Colonic mucosa (tissue), 4 donors: Measurements from ENCODE around the gene MYO1H. TPM values are rescaled to one million over a fixed set of nuclear protein-coding genes. Genes with fewer than 3 reads are reported as not detected.

Experiments
- DNase-seq: peaks from one replicate; pipeline ENCODE4 v3.0.0-alpha.2; 2020
- H3K27ac ChIP-seq: fragments of 200-600 bp; one replicate; pipeline ENCODE4 v1.8.0; 2021
- H3K27me3 ChIP-seq: fragments of 200-600 bp; one replicate; pipeline ENCODE4 v1.8.0; 2021
- H3K36me3 ChIP-seq: fragments of 200-600 bp; one replicate; pipeline ENCODE4 v1.8.0; 2021
- H3K4me1 ChIP-seq: fragments of 200-600 bp; one replicate; pipeline ENCODE4 v1.8.0; 2021; ENCODE audit warnings: mild to moderate bottlenecking
- H3K4me3 ChIP-seq: fragments of 200-600 bp; one replicate; pipeline ENCODE4 v1.8.0; 2021
- H3K9ac ChIP-seq, 2 donors: one replicate each; pipeline ENCODE4 v1.7.0; 2013; ENCODE audit warnings: control low read depth in 2 of 2, low read depth in 2 of 2, low read length in 2 of 2
- H3K9me3 ChIP-seq: fragments of 200-600 bp; one replicate; pipeline ENCODE4 v1.8.0; 2021
- CTCF ChIP-seq: fragments of 200-600 bp; IDR thresholded peaks from one replicate; pipeline ENCODE4 v1.8.0; 2022; ENCODE audit warnings: antibody characterized with exemption, mild to moderate bottlenecking
- intact Hi-C: fragments of 100-400 bp; cut with DNase I; formaldehyde crosslinking; loops from one replicate; pipeline ENCODE4 v1.14.1; 2022
- total RNA-seq, 2 donors: library from RNA; stranded (reverse); fragmentation: NEBNext Ultra II Directional in 1 of 2; extraction: Animal tissue kit (Norgen Biotek cat#: 25700) in 1 of 2; gene quantifications; one replicate each; pipeline ENCODE4 v1.2.1, GENCODE V29; 2021
- donor health status: healthy.
- donor health status: DM: no; HTN: no; CAD: no.
- donor health status: DM: no; HTN: no; CAD: no.

Gene MYO1H
- total RNA-seq, 2 donors from 2014 or later = 0.21 TPM; not detected in 1

GRCh38 chr12:109487181-109488050 is 139.7 kb downstream of the MYO1H start:
- TF ChIP-seq CTCF = no peak
- Histone ChIP-seq H3K9me3 (no peaks in the 10 kb centered on the region), H3K27me3 (no peaks in the 10 kb centered on the region), H3K27ac (no peak overlapping the region), H3K9ac (no peak overlapping the region), H3K36me3 (peaks cover 40% of the 10 kb centered on the region), H3K4me3 (no peak overlapping the region), H3K4me1 (no peaks in the 10 kb centered on the region)
- no peak for DNase-seq
- intact Hi-C loops = no loop called here

GRCh38 chr12:109488051-109488665 is 140.5 kb downstream of the MYO1H start:
- H3K9ac ChIP-seq = no peak overlapping the region
- H3K9me3 ChIP-seq = no peaks in the 10 kb centered on the region
- no peak for TF ChIP-seq CTCF
- H3K27me3 ChIP-seq = no peaks in the 10 kb centered on the region
- H3K27ac ChIP-seq = no peak overlapping the region
- intact Hi-C loops = no loop called here
- H3K4me1 ChIP-seq = no peaks in the 10 kb centered on the region
- no peak overlapping the region for H3K4me3 ChIP-seq
- peaks cover 40% of the 10 kb centered on the region for H3K36me3 ChIP-seq
- DNase-seq = no peak

- H3K4me1 ChIP-seq = no peaks in the 10 kb centered on the region
- intact Hi-C loops = no loop called here
- no peak overlapping the region for H3K9ac ChIP-seq
- no peak overlapping the region for H3K4me3 ChIP-seq
- TF ChIP-seq CTCF = no peak
- DNase-seq = no peak
- H3K36me3 ChIP-seq = peaks cover 40% of the 10 kb centered on the region
- H3K9me3 ChIP-seq = no peaks in the 10 kb centered on the region
- H3K27ac ChIP-seq = no peak overlapping the region
- H3K27me3 ChIP-seq = no peaks in the 10 kb centered on the region
Measured at GRCh38 chr12:109489016-109489954, 141.6 kb downstream of the MYO1H start.

GRCh38 chr12:109489955-109490565 is 142.4 kb downstream of the MYO1H start:
- Histone ChIP-seq H3K9ac (no peak overlapping the region), H3K4me1 (no peaks in the 10 kb centered on the region), H3K27ac (no peak overlapping the region), H3K4me3 (no peak overlapping the region), H3K9me3 (no peaks in the 10 kb centered on the region), H3K27me3 (no peaks in the 10 kb centered on the region), H3K36me3 (peaks cover 37% of the 10 kb centered on the region)
- TF ChIP-seq CTCF = no peak
- no peak for DNase-seq
- intact Hi-C loops = no loop called here

GRCh38 chr12:109491671-109492070 is 144.0 kb downstream of the MYO1H start:
- no peaks in the 10 kb centered on the region for H3K9me3 ChIP-seq
- intact Hi-C loops = no loop called here
- no peak for DNase-seq
- H3K4me3 ChIP-seq = no peak overlapping the region
- no peaks in the 10 kb centered on the region for H3K4me1 ChIP-seq
- H3K27ac ChIP-seq = no peak overlapping the region
- no peak overlapping the region for H3K9ac ChIP-seq
- no peaks in the 10 kb centered on the region for H3K27me3 ChIP-seq
- H3K36me3 ChIP-seq = peaks cover 29% of the 10 kb centered on the region
- TF ChIP-seq CTCF = no peak
